ENCODE data around the gene ABI3BP. TPM values are rescaled to one million over a fixed set of nuclear protein-coding genes. Genes with fewer than 3 reads are reported as not detected.

Gene ABI3BP
- total and polyA plus RNA-seq, 4 donors = 21.9 to 87.5 (median 59.9) TPM

DNA sequence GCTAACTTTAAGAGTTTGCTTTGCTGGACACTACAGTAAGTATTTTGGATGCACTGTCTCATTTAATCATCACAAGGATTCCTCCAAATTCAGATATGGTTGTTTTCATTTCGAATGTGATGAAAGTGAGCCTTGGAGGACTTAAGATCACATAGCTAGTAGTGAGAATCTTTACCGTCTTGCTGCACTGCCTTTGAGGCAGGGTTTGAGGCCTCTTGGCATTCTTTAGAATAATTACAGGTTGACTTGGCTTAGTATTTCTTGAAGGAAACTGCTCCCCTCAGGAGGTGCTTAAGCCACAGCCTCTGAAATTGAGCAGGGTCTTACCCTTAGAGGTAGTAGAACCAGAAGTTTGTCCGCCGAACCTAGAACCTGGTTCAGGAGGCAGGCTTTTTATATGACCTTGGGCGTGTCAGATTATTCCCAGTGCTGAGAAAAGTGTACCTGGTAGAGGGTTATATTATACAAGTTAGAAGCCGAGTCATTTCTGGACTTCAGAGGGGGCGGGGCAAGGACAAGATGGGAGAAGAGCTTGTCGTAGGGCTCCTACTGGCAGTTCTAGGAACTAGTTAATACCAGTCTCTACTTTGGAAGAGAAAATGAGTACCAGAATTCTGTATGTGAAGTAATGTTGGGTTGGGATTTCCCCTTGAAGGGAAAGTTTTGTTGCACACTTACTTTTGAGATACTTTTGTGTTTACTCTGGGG is 282.8 kb downstream of the ABI3BP start:
- peaks cover 0 to 21% (median 1%) of the 10 kb centered on the region in 5 donors for H3K4me1 ChIP-seq (ENCODE audit: control insufficient read depth in 5 of 5, insufficient read depth in 5 of 5, low read length in 5 of 5)
- no peak for ATAC-seq (ENCODE audit: insufficient read depth, low FRiP score)
- H3K36me3 ChIP-seq (ENCODE audit: control insufficient read depth in 4 of 4, insufficient read depth in 4 of 4, low read length in 4 of 4) = peaks cover 4 to 10% (median 7%) of the 10 kb centered on the region in 4 donors
- TF ChIP-seq, protein P1, sequence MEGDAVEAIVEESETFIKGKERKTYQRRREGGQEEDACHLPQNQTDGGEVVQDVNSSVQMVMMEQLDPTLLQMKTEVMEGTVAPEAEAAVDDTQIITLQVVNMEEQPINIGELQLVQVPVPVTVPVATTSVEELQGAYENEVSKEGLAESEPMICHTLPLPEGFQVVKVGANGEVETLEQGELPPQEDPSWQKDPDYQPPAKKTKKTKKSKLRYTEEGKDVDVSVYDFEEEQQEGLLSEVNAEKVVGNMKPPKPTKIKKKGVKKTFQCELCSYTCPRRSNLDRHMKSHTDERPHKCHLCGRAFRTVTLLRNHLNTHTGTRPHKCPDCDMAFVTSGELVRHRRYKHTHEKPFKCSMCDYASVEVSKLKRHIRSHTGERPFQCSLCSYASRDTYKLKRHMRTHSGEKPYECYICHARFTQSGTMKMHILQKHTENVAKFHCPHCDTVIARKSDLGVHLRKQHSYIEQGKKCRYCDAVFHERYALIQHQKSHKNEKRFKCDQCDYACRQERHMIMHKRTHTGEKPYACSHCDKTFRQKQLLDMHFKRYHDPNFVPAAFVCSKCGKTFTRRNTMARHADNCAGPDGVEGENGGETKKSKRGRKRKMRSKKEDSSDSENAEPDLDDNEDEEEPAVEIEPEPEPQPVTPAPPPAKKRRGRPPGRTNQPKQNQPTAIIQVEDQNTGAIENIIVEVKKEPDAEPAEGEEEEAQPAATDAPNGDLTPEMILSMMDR (IDR thresholded peaks at IDR 0.05; ENCODE audit: control extremely low read depth, extremely low read depth) = no peak
- no peaks in the 10 kb centered on the region for H3K9me3 ChIP-seq (ENCODE audit: control insufficient read depth in 4 of 4, insufficient read depth in 3 of 4, low read length in 3 of 4)
- H3K4me3 ChIP-seq = peak overlapping the region; percentile 85
- 32% methylated on average over 8 of the region's 8 CpGs for WGBS, 2 donors
- peak; percentile 33 to 47 (median 41) for DNase-seq
- peaks cover 0 to 12% (median 5%) of the 10 kb centered on the region in 3 donors for H3K27me3 ChIP-seq (ENCODE audit: control insufficient read depth in 3 of 3, insufficient read depth in 3 of 3, low read length in 2 of 3)
- peak overlapping the region; percentile 66 to 96 for H3K9ac ChIP-seq (ENCODE audit: insufficient read depth in 1 of 2, low read length in 2 of 2)
- H3K27ac ChIP-seq (ENCODE audit: low read depth in 1 of 2, low read length in 1 of 2) = peak overlapping the region; percentile 89 to 94

DNA sequence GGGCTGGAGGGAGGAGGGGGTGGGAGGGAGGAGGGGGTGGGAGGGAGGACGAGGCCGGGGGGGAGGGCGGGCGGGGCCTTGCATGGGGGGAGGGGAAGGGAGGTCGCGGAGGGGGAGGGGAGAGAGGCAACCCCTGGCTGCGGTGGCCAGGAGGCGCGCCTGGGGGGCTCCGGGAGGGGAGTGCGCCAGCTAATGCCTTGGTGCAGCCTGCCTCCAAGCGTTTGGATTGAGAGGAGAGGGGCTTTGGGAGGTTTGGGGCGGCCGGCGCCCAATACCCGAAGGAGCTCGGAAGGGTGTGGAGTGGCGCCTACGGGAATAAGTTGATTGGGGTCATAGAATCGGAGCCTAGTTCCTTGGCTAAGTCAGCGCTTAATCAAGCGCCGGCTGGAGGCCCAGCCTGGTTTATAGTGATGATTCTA is 283.4 kb downstream of the ABI3BP start:
- Histone ChIP-seq H3K27ac (ENCODE audit: low read depth in 1 of 2, low read length in 1 of 2) (peak overlapping the region; percentile 94 to 97), H3K27me3 (ENCODE audit: control insufficient read depth in 3 of 3, insufficient read depth in 3 of 3, low read length in 2 of 3) (peaks cover 0 to 12% (median 5%) of the 10 kb centered on the region in 3 donors), H3K4me3 (peak overlapping the region; percentile 91), H3K36me3 (ENCODE audit: control insufficient read depth in 4 of 4, insufficient read depth in 4 of 4, low read length in 4 of 4) (peaks cover 4 to 7% (median 6%) of the 10 kb centered on the region in 4 donors), H3K9me3 (ENCODE audit: control insufficient read depth in 4 of 4, insufficient read depth in 3 of 4, low read length in 3 of 4) (no peaks in the 10 kb centered on the region), H3K9ac (ENCODE audit: insufficient read depth in 1 of 2, low read length in 2 of 2) (peak overlapping the region; percentile 66 to 96), H3K4me1 (ENCODE audit: control insufficient read depth in 5 of 5, insufficient read depth in 5 of 5, low read length in 5 of 5) (peaks cover 0 to 21% (median 1%) of the 10 kb centered on the region in 5 donors)
- 0 to 1% methylated on average over 14 to 19 of the region's 23 CpGs for WGBS, 2 donors
- DNase-seq (peak; percentile 74 to 85 (median 78)), ATAC-seq (ENCODE audit: insufficient read depth, low FRiP score) (peak; percentile 19)
- TF ChIP-seq, protein P1 (IDR thresholded peaks at IDR 0.05; ENCODE audit: control extremely low read depth, extremely low read depth) = no peak

DNA sequence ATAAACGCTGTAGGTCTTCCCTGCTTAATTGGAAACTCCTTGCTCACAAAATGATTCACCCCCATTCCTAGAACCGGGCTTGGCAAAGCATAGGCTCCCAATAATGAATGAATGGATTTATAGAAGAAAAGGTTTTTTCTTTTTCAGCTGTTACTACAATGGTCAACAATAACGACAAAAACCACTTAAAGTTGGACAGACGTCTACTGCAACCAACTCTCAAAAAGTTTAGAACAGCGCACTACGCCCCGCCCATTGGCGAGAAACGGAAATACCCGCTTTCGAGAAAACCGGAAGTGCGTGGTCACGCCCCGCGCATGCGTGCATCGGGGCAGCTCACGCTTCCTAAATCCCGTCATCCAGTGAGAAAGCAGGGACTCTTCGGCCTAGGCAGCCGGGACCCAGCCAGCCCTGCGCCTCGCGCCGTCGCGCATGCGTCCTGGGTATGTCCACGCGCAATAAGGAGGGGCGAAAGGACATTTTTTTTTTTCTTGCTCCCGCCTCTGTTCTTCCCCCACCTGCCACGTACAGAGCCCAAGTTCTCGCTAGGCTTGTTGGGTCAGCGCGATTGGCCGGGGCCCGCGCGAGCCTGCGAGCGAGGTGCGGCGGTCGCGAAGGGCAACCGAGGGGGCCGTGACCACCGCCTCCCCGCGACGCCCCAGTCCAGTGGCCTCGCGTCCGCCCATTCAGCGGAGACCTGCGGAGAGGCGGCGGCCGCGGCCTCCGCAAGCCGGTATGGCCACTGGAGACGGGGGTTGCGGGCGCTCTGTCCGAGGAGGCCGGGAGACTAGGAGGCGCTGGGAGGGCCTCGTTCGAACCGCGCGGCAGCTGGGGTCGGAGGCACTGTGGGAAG is 284.0 kb downstream of the ABI3BP start, which contains the start of gene TFG:
TSS of gene TFG (plus strand) at position 506 of the 853 bp plus-strand sequence. CDS start 4,192 bp downstream, outside the sequence.
- Histone ChIP-seq H3K36me3 (ENCODE audit: control insufficient read depth in 4 of 4, insufficient read depth in 4 of 4, low read length in 4 of 4) (peaks cover 4 to 7% (median 6%) of the 10 kb centered on the region in 4 donors), H3K4me3 (peak within 1 kb of the TSS; percentile 91), H3K9ac (ENCODE audit: insufficient read depth in 1 of 2, low read length in 2 of 2) (peak within 1 kb of the TSS; percentile 66 to 96), H3K4me1 (ENCODE audit: control insufficient read depth in 5 of 5, insufficient read depth in 5 of 5, low read length in 5 of 5) (peaks cover 0 to 21% (median 1%) of the 10 kb centered on the region in 5 donors), H3K9me3 (ENCODE audit: control insufficient read depth in 4 of 4, insufficient read depth in 3 of 4, low read length in 3 of 4) (no peaks in the 10 kb centered on the region), H3K27me3 (ENCODE audit: control insufficient read depth in 3 of 3, insufficient read depth in 3 of 3, low read length in 2 of 3) (peaks cover 0 to 12% (median 5%) of the 10 kb centered on the region in 3 donors), H3K27ac (ENCODE audit: low read depth in 1 of 2, low read length in 1 of 2) (peak within 1 kb of the TSS; percentile 94 to 97)
- TF ChIP-seq, protein P1 (IDR thresholded peaks at IDR 0.05; ENCODE audit: control extremely low read depth, extremely low read depth) = no peak
- DNase-seq = peak; percentile 99 to 100 (median 100)
- ATAC-seq (ENCODE audit: insufficient read depth, low FRiP score) = peak; percentile 96
- 1% methylated on average over 68 to 76 of the region's 76 CpGs for WGBS, 2 donors
